NCI-H187 treated with DMSO at 0.1 percent for 48 hours (cell line): ENCODE measurements around the gene FRMPD3.
"Not testable (repeated sequence)": the region's sequence is repeated elsewhere in the genome, so short reads cannot be mapped to it uniquely, and the experiment has no call there.

ENCODE experiments used
- DNase-seq: peaks from one replicate; lab custom pipeline; 2025; lab: John Stamatoyannopoulos, UW

Gene FRMPD3

GRCh38 chrX:107448998-107449835 lies at the start of gene FRMPD3:
Gene FRMPD3 (plus strand): TSS chrX:107449652. CDS start chrX:107526589, 76,937 bp downstream.
- DNase-seq: no peak

DNA sequence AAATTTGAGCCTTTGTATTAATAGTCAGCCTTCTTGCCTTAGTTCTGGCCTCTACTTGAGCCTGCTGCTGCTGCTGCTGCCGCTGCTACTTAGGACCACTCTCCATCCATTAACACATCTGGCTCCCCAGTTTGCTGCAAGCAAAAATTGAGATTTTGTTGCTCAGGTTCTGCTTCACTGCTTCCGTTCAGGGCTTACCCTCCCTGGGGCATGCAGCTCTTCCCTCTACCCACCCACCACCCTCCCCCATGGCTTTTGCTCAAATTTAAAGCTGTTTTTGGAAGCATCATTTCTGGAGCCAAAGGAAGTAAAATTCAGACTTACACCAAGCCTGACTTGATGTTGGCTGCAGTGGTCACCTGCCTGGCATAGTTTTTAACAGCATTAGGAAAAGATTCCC lies 28.9 kb upstream of the FRMPD3 start:
- no peak for DNase-seq

DNA sequence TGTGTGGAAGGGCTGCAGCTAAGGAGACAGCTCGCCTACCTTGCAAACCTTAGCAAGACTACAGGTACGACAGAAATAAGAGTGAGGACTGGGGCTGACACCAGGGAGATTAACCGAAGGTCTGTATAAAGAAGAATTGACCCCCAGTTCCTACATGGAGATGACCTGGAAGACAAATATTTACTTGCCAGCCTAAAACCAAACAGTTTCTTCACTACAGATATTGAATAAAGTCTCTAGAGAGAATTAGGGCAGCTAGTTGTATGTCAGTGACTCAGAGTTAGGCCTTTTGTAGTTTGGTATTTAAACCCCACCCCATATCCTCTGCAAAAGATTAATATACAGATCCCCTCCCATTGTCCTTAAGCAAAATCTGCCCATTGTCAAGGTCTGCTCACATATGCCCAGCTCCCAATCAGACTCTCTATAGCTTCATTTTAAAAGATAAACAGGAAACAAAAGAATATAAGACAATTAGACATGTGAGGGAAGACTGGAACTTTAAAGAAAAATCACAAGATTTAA lies 28.1 kb upstream of the FRMPD3 start:
- DNase-seq: no peak

GRCh38 chrX:107429090-107429489 lies 20.4 kb upstream of the FRMPD3 start:
- DNase-seq: no peak

- no peak for DNase-seq
Measured at GRCh38 chrX:107440187-107440586, 9.3 kb upstream of the FRMPD3 start.

DNA sequence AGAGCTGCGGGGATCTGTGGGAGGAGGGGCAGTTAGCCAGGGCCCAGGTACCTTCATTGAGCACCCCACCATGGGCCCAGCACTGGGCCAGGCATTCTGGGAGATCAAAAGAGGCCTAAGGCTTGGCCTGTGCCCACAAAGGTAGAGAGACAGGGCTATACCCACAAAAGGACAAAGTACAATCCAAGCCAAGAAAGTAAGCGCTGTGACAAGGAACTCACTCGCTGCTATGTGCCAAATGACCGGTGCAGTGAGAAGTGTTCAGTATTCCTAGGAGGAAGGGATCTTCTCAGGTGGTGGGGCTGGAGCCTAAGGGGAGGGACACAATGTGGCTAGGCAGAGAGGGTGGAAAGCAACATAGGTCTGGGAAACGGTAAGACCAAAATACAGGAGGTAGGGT lies 8.8 kb upstream of the FRMPD3 start:
- no peak for DNase-seq

DNA sequence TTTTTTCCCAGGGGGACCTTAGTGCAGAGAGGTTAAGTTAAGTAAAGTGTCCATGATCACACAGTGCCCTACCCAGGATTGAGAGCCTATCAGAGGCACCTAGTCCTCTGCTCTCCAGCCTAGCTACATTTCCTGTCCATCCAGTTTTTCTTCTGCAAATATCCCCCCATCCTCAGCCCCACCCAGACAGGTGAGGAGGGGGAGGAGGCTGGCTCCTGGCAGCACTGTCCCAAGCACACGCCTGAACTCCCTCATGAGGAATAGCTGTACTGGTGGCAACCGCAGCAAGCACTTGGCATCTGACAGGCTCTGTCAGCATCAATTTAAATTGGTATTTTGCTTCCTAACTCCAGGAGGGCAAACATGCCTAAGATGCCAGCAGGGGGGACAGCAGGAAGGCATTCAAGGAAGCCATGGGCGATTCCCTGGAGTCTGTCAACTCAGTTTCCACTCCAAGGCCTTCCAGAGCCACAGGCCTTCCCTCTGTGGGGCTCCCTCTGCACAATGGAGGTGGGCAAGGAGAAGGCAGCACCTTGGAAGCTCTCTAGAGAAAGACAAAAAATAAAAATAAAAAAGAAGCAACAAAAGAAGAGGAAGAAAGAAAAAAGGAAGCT lies 6.4 kb upstream of the FRMPD3 start:
- no peak for DNase-seq

DNA sequence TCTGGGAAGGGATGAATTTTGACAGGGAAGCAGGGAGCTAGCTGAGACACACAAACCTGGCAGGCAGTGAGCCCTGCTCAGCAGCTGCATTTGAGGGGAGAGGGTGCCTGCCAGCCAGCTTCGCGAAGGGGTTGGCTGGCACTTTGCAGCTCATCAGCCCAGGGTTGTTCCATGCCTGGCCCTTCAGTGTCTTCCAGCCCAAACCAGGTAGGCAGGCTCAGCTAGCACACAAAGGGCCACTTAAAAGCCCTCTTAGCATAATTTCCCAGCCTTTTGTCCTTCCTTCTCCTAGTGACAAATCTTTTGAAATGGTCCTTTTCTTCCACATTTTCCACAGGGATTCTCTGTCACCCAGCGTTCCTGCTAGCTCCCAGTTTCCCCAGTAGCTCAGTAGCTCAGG lies 4.3 kb upstream of the FRMPD3 start:
- DNase-seq: no peak

DNA sequence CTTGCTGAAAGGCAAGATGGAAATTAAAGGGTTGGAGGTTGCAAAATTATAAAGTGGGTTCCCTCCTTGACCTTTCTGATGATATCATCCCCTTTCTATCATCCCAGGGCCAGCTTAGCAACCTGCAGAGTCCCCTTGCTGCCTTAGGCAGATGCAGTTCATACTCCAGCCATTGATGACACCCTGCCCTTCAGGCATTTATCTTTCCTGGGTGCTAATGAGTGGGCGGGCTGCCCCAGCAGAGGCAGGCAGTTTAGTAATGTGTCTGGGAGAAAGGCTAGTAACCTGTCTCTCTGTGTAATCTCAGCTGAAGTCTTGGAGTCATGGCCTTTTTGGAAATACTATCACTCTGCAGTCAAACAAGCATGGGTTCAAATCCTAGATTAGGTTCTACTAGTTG lies 3.8 kb upstream of the FRMPD3 start:
- no peak for DNase-seq

DNA sequence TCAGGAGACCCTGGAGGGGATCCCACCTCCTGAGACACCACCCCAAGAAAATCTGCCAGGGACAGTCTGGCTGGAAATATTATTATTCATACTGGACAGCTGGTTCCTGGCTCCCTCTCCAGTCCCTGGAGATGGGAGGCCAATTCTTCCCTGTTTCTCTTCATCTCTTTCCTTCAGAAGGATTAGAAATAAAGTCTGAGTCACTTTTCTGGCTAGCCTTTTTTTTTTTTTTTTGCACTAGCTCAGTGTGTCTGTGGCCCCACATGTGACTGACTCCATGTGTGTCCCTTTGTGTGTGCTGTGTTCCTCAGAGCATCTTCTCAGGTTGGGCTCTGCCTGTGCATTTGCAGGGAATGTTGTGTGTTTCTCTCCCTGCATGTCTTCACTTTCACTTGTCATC lies 1.8 kb upstream of the FRMPD3 start:
- DNase-seq: no peak

- no peak for DNase-seq
Measured at GRCh38 chrX:107448625-107448997, 841 bp upstream of the FRMPD3 start.

- no peak for DNase-seq
Measured at GRCh38 chrX:107450823-107451509, 1.5 kb downstream of the FRMPD3 start.

DNA sequence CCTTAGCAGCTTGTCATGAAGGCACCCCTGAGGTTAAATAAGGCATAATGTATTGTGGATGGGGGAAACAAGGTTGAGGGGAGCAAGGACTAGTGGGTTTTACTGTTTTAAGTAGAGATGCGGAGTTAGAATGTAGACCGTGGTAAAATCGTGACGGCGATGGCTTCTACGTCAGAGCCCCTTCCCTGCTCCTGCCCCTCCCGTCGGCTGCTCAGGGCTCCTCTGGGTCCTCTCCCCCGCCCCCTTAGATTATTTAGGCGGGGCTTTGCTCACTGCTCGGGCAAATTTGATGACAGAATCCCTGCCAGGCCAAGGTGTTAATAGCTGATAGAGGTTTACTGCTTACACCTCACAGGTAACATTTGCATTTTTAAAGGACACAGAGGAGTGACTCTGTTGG lies 2.3 kb downstream of the FRMPD3 start:
- DNase-seq: no peak

- DNase-seq: no peak
Measured at GRCh38 chrX:107452581-107452980, 3.1 kb downstream of the FRMPD3 start.

- no peak for DNase-seq
Measured at GRCh38 chrX:107454302-107454701, 4.8 kb downstream of the FRMPD3 start.

DNA sequence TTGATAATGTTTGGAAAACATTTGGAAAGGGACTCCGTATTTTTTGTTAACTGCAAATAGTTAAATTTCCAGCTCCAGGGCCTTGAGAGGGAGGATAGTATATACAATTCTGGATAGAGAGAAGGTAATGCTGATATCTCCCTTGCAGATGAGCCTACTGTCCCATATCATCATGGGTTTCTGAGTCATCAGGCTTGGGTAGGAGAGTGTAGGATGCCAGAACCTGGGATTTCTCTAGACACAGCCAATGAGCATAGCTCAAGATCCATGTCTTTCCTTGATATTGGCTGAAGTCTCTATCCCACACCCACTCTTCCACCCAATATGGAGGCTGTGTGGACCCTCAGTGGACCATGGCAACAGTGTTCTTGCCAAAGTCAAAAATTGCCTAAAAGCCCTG lies 7.8 kb downstream of the FRMPD3 start:
- no peak for DNase-seq

DNA sequence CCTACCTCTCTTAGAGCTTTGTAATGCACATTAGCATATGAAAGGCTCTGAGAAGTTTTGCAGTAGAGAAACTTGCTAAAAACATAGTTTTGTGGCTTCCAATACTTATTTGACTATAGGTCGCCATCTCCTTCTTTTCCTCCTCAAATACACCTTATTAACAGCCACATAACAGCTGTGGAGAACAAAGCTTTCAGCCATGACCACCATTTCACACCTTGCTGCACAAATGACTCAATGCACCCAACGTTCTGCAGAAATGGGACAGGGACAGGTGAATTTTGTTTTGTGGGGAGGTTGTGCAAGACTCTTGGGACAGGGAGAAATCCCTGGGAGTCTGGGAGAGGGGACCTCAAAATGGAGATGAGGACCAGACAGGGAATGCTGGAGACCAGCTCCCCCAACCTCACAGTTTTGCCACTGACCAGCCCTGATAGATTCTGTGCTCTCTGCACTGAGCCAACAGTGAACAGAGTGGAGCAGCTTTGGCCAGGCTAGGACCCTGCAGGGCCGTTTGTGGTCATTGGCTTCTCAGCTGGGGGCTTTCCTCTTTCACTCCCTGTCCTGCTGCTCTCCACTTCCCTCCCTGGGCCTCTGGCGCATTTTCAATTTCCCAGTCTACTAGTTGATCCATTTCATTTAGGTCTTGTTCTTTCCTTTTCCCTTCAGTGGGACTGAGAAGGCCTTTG lies 16.6 kb downstream of the FRMPD3 start:
- DNase-seq: no peak

- DNase-seq: no peak
Measured at GRCh38 chrX:107467271-107467670, 17.8 kb downstream of the FRMPD3 start.

DNA sequence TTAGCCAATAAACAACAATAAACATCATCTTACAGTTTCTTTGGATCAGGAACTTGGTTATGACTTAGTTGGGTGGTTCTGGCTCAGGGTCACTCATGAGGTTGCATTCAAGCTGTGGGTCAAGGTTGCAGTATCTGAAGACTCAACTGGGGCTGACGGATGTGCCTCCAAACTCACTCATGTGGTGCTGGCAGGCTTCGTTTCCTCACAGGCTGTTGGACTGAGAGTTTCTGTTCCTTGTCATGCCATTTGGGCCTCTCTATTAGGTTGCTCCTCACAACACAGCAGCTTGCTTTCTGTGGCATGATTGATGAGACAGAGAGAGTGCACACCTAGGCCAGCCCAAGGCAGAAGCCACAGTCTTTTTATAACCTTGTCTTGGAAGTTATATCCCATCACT lies 20.7 kb downstream of the FRMPD3 start:
- DNase-seq: no peak

DNA sequence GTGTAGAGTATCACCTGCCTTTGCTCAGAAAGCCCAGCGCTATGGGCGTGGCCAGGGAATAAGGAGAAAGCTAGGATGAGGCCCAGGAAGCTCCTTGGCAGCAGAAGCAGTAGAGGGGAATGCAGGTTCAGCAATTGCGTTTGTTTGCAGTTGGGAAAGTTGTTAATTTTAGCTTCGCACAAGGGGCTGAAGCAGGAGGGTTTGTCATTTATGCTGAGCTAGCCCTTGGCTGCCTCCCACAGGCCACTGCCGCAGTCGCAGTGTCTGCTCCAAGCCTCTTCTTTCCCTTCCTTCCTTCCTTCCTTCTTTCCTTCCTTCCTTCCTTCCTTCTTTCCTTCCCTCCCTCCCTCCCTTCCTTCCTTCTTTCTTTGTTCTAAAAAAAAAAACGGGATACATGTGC lies 21.5 kb downstream of the FRMPD3 start:
- DNase-seq: no peak

DNA sequence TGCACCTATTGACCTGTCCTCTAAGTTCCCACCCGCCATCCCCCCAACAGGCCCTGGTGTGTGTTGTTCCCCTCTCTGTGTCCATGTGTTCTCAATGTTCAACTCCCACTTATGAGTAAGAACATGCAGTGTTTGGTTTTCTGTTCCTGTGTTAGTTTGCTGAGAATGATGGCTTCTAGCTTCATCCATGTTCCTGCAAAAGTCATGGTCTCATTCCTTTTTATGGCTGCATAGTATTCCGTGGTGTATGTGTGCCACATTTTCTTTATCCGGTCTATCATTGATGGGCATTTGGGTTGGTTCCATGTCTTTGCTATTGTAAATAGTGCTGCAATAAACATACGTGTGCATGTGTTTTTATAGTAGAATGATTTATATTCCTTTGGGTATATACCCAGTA lies 22.0 kb downstream of the FRMPD3 start:
- not testable (repeated sequence) for DNase-seq

GRCh38 chrX:107477406-107477805 lies 28.0 kb downstream of the FRMPD3 start:
- no peak for DNase-seq
